SHP77 treated with DMSO at 0.1 percent for 48 hours (cell line): ENCODE results near the gene LCN1.
A peak's percentile ranks its signal among the peaks of the same experiment; 100 is the strongest.

Experiments used
- DNase-seq: peaks from one replicate; lab custom pipeline; 2025; lab: John Stamatoyannopoulos, UW

Gene LCN1

GRCh38 chr9:135567311-135567710 lies 46.1 kb downstream of the LCN1 start:
- DNase-seq, result peak; percentile 26

- DNase-seq, result no peak
Observed at GRCh38 chr9:135568026-135568425, 46.8 kb downstream of the LCN1 start.

GRCh38 chr9:135570456-135570855 lies 49.2 kb downstream of the LCN1 start:
- no peak for DNase-seq

GRCh38 chr9:135572233-135572632 lies 51.0 kb downstream of the LCN1 start:
- DNase-seq, result no peak

GRCh38 chr9:135573124-135573523 lies 51.9 kb downstream of the LCN1 start:
- DNase-seq, result no peak

GRCh38 chr9:135574331-135574730 lies 53.1 kb downstream of the LCN1 start:
- no peak for DNase-seq

GRCh38 chr9:135574943-135575342 lies 53.7 kb downstream of the LCN1 start:
- DNase-seq, result no peak
